ENCODE measurements around the gene KRTAP10-4. TPM values are rescaled to one million over a fixed set of nuclear protein-coding genes. Genes with fewer than 3 reads are reported as not detected.

Gene KRTAP10-4
- total and polyA plus RNA-seq, 10 of the 15 experiments (the other 5 are each of a cell fraction or from before 2014, with no cell fraction given), result not detected

DNA sequence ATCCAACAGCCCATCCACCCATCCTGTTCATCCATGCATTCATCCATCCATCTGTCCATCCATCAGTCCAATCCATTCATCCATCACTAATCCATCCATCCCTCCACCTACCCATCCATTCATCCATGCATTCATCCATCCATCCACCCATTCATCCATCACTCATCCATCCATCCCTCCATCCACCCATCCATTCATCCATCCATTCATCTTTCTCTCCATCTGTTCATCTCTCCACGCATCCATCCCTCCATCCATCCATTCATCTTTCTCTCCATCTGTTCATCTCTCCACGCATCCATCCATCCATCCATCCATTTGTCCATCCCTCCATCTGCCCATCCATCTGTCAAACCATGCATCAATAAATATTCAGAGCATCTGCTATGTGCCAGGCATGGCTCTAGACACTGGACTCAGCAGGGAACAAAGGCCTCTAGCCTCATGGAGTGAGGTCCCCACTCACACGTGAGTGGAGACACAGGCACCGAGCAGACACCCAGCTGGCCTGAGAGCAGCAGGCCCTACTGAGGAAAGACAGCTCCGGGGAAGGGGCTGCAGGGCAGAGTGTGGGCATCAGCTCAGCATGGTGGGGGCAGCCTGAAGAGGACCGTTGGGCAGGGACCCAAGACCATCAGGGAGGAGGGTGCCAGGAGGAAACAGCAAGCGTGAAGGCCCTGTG is 43.2 kb upstream of the KRTAP10-4 start:
- DNase-seq (ENCODE audit: low read depth, low spot score), result no peak
- H3K27me3 ChIP-seq (replicated peaks in 1 of 2; ENCODE audit: control insufficient read depth in 2 of 2, insufficient read depth in 2 of 2, low read length in 1 of 2), result no peaks in the 10 kb centered on the region
- in situ Hi-C loops (cut with MboI) (no loop called here), intact Hi-C loops (cut with micrococcal nuclease; ENCODE audit: unreplicated experiment) (no loop called here)
- no peaks in the 10 kb centered on the region for H3K36me3 ChIP-seq (ENCODE audit: control insufficient read depth in 2 of 2, insufficient read depth in 2 of 2, low read length in 1 of 2)
- H3K4me3 ChIP-seq, result no peak overlapping the region
- RAD21 ChIA-PET (ENCODE audit: unreplicated experiment), result no interaction called here
- FAIRE-seq, result no peak
- H3K27ac ChIP-seq (ENCODE audit: control insufficient read depth, insufficient read depth), result no peak overlapping the region
- H2AFZ ChIP-seq (ENCODE audit: control insufficient read depth, low read depth, low read length), result no peak overlapping the region
- 38% methylated on average over 7 of the region's 7 CpGs for WGBS (ENCODE audit: insufficient coverage, insufficient replicate concordance, low lambda C conversion rate, missing lambda C conversion rate)
- POLR2A ChIA-PET, result no interaction called here
- no peak overlapping the region for H3K4me2 ChIP-seq (ENCODE audit: control insufficient read depth, insufficient read depth)
- H3K79me2 ChIP-seq (ENCODE audit: control insufficient read depth, insufficient read depth, low read length), result no peaks in the 10 kb centered on the region
- ATAC-seq, result no peak
- BruUV-seq (replicated peaks), result no TSS peak
- TF ChIP-seq EZH2 (IDR thresholded peaks at IDR 0.05; ENCODE audit: borderline replicate concordance, control insufficient read depth, low read depth, low read length), result no peak
- TF ChIP-seq ZNF217 (IDR thresholded peaks at IDR 0.05), result no peak
- TF ChIP-seq SUZ12 (IDR thresholded peaks at IDR 0.05; ENCODE audit: unreplicated experiment), result no peak
- TF ChIP-seq, protein P1, sequence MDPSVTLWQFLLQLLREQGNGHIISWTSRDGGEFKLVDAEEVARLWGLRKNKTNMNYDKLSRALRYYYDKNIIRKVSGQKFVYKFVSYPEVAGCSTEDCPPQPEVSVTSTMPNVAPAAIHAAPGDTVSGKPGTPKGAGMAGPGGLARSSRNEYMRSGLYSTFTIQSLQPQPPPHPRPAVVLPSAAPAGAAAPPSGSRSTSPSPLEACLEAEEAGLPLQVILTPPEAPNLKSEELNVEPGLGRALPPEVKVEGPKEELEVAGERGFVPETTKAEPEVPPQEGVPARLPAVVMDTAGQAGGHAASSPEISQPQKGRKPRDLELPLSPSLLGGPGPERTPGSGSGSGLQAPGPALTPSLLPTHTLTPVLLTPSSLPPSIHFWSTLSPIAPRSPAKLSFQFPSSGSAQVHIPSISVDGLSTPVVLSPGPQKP (IDR thresholded peaks at IDR 0.05; ENCODE audit: low read depth, low read length), result no peak
- no peak for TF ChIP-seq NR2C1 (IDR thresholded peaks at IDR 0.05)
- TF ChIP-seq SIX5 (IDR thresholded peaks at IDR 0.05; ENCODE audit: low read depth, low read length, severe bottlenecking), result no peak
- no peak for TF ChIP-seq MEF2B (IDR thresholded peaks at IDR 0.05; ENCODE audit: partially characterized antibody, poor library complexity, severe bottlenecking)
- TF ChIP-seq CEBPB (IDR thresholded peaks at IDR 0.05; ENCODE audit: borderline replicate concordance in 1 of 2, low read depth in 2 of 2, low read length in 2 of 2), result no peak
- TF ChIP-seq KLF5 (IDR thresholded peaks at IDR 0.05; ENCODE audit: partially characterized antibody), result no peak
- TF ChIP-seq, protein P2, sequence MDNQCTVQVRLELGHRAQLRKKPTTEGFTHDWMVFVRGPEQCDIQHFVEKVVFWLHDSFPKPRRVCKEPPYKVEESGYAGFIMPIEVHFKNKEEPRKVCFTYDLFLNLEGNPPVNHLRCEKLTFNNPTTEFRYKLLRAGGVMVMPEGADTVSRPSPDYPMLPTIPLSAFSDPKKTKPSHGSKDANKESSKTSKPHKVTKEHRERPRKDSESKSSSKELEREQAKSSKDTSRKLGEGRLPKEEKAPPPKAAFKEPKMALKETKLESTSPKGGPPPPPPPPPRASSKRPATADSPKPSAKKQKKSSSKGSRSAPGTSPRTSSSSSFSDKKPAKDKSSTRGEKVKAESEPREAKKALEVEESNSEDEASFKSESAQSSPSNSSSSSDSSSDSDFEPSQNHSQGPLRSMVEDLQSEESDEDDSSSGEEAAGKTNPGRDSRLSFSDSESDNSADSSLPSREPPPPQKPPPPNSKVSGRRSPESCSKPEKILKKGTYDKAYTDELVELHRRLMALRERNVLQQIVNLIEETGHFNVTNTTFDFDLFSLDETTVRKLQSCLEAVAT (IDR thresholded peaks at IDR 0.05), result no peak
- TF ChIP-seq SUPT20H (IDR thresholded peaks at IDR 0.05; ENCODE audit: borderline replicate concordance, control insufficient read depth, low read depth, low read length), result no peak
- no peak for TF ChIP-seq MYC (IDR thresholded peaks at IDR 0.05; ENCODE audit: insufficient read depth, insufficient read length, insufficient replicate concordance, low read length, severe bottlenecking)
- TF ChIP-seq SRF (IDR thresholded peaks at IDR 0.05; ENCODE audit: low read depth in 2 of 2, low read length in 2 of 2), result no peak
- TF ChIP-seq, protein P3, sequence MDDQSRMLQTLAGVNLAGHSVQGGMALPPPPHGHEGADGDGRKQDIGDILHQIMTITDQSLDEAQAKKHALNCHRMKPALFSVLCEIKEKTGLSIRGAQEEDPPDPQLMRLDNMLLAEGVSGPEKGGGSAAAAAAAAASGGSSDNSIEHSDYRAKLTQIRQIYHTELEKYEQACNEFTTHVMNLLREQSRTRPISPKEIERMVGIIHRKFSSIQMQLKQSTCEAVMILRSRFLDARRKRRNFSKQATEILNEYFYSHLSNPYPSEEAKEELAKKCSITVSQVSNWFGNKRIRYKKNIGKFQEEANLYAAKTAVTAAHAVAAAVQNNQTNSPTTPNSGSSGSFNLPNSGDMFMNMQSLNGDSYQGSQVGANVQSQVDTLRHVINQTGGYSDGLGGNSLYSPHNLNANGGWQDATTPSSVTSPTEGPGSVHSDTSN (IDR thresholded peaks at IDR 0.05; ENCODE audit: insufficient replicate concordance, low read depth, low read length), result no peak
- TF ChIP-seq TBL1XR1 (IDR thresholded peaks at IDR 0.05; ENCODE audit: low read depth, low read length), result no peak
- SMC1A ChIA-PET (ENCODE audit: uncharacterized antibody, unreplicated experiment), result no interaction called here
- no peak overlapping the region for H3K9ac ChIP-seq (ENCODE audit: control insufficient read depth, insufficient read depth, low read length)
- H3K9me3 ChIP-seq (replicated peaks; ENCODE audit: control insufficient read depth, insufficient read depth, low read length), result no peaks in the 10 kb centered on the region; the same call in 2 of the 3 replicates
- H4K20me1 ChIP-seq (ENCODE audit: control insufficient read depth, insufficient read depth), result no peaks in the 10 kb centered on the region
- CTCF ChIA-PET, result no interaction called here
- H3K4me1 ChIP-seq (ENCODE audit: control insufficient read depth, insufficient read depth, low read length), result no peaks in the 10 kb centered on the region

Data from GM12878 (cell line).